ENCODE measurements around the gene ADCYAP1R1. TPM values are rescaled to one million over a fixed set of nuclear protein-coding genes. Genes with fewer than 3 reads are reported as not detected.

The ADCYAP1R1 gene
- total RNA-seq (2014; rRNA removed; shearing (Covaris generic)): not detected in 2 replicates

GRCh38 chr7:31051598-31052486, at the start of gene ADCYAP1R1:
Gene ADCYAP1R1, plus strand, starts transcription at chr7:31052308. Its CDS starts 10,957 bp downstream, at chr7:31063265.
- DNase-seq (ENCODE audit: low spot score): no peak

- no peak for DNase-seq (ENCODE audit: low spot score)
Measured at GRCh38 chr7:31003097-31003496, 49.0 kb upstream of the ADCYAP1R1 start.

- DNase-seq (ENCODE audit: low spot score): no peak
Measured at GRCh38 chr7:31003721-31004120, 48.4 kb upstream of the ADCYAP1R1 start.

- DNase-seq (ENCODE audit: low spot score): no peak
Measured at GRCh38 chr7:31004393-31004792, 47.7 kb upstream of the ADCYAP1R1 start.

GRCh38 chr7:31006857-31007256, 45.3 kb upstream of the ADCYAP1R1 start:
- no peak for DNase-seq (ENCODE audit: low spot score)

GRCh38 chr7:31007634-31008033, 44.5 kb upstream of the ADCYAP1R1 start:
- DNase-seq (ENCODE audit: low spot score): no peak

GRCh38 chr7:31014826-31015225, 37.3 kb upstream of the ADCYAP1R1 start:
- DNase-seq (ENCODE audit: low spot score): no peak

- DNase-seq (ENCODE audit: low spot score): no peak
Measured at GRCh38 chr7:31017032-31017675, 35.0 kb upstream of the ADCYAP1R1 start.

- DNase-seq (ENCODE audit: low spot score): no peak
Measured at GRCh38 chr7:31017721-31018120, 34.4 kb upstream of the ADCYAP1R1 start.

GRCh38 chr7:31019509-31019908, 32.6 kb upstream of the ADCYAP1R1 start:
- no peak for DNase-seq (ENCODE audit: low spot score)

GRCh38 chr7:31020161-31020560, 31.9 kb upstream of the ADCYAP1R1 start:
- DNase-seq (ENCODE audit: low spot score): no peak

- DNase-seq (ENCODE audit: low spot score): no peak
Measured at GRCh38 chr7:31020652-31021051, 31.5 kb upstream of the ADCYAP1R1 start.

- no peak for DNase-seq (ENCODE audit: low spot score)
Measured at GRCh38 chr7:31022117-31022516, 30.0 kb upstream of the ADCYAP1R1 start.

GRCh38 chr7:31022726-31023125, 29.4 kb upstream of the ADCYAP1R1 start:
- no peak for DNase-seq (ENCODE audit: low spot score)

GRCh38 chr7:31023877-31024276, 28.2 kb upstream of the ADCYAP1R1 start:
- no peak for DNase-seq (ENCODE audit: low spot score)

GRCh38 chr7:31027161-31027965, 24.7 kb upstream of the ADCYAP1R1 start:
- no peak for DNase-seq (ENCODE audit: low spot score)

- DNase-seq (ENCODE audit: low spot score): no peak
Measured at GRCh38 chr7:31028006-31028405, 24.1 kb upstream of the ADCYAP1R1 start.

- no peak for DNase-seq (ENCODE audit: low spot score)
Measured at GRCh38 chr7:31028417-31028992, 23.6 kb upstream of the ADCYAP1R1 start.

- DNase-seq (ENCODE audit: low spot score): no peak
Measured at GRCh38 chr7:31029251-31030042, 22.7 kb upstream of the ADCYAP1R1 start.

- no peak for DNase-seq (ENCODE audit: low spot score)
Measured at GRCh38 chr7:31033674-31034300, 18.3 kb upstream of the ADCYAP1R1 start.

Measured in HT-29 (cell line).